Liver (tissue), 3 donors: ENCODE data around the gene CACNA1B.

Experiments used
- EGR1 ChIP-seq, 2 donors: IDR thresholded peaks; 2 replicates each; pipeline ENCODE4 v1.6.1; 2016 to 2018; ENCODE audit warnings: antibody characterized with exemption in 2 of 2, low read depth in 2 of 2
- FOXA1 ChIP-seq: IDR thresholded peaks from 2 replicates; pipeline ENCODE4 v1.6.1; 2016; ENCODE audit warnings: antibody characterized with exemption
- GABPA ChIP-seq, 2 donors: IDR thresholded peaks in 1 of 2; conservative IDR thresholded peaks in 1 of 2; 2 replicates each; pipeline ENCODE4 v1.6.1; 2016; ENCODE audit warnings: antibody characterized with exemption in 2 of 2, mild to moderate bottlenecking in 1 of 2, moderate library complexity in 1 of 2
- JUND ChIP-seq, 2 donors: IDR thresholded peaks; 2 replicates each; pipeline ENCODE4 v1.6.1; 2016; ENCODE audit warnings: antibody characterized with exemption in 2 of 2
- RAD21 ChIP-seq, 2 donors: IDR thresholded peaks; 2 replicates each; pipeline ENCODE4 v1.6.1; 2016; ENCODE audit warnings: antibody characterized with exemption in 2 of 2, mild to moderate bottlenecking in 2 of 2
- SP1 ChIP-seq: IDR thresholded peaks from 2 replicates; pipeline ENCODE4 v1.6.1; 2018; ENCODE audit warnings: antibody characterized with exemption, mild to moderate bottlenecking
- TAF1 ChIP-seq: conservative IDR thresholded peaks from 2 replicates; pipeline ENCODE4 v1.6.1; 2016; ENCODE audit warnings: antibody characterized with exemption, mild to moderate bottlenecking
- YY1 ChIP-seq: IDR thresholded peaks from 2 replicates; pipeline ENCODE4 v1.6.1; 2016; ENCODE audit warnings: antibody characterized with exemption, mild to moderate bottlenecking
- TF ChIP-seq, protein P1 (sequence below): fragments of 150-350 bp; IDR thresholded peaks from 2 replicates; pipeline ENCODE4 v1.5.1; 2017; ENCODE audit warnings: improper control_type of control experiment, low read depth, low read length; ENCODE audit not compliant: missing input control
- TF ChIP-seq, protein P2 (sequence below): IDR thresholded peaks from 2 replicates; pipeline ENCODE4 v1.6.1; 2016; ENCODE audit warnings: antibody characterized with exemption, mild to moderate bottlenecking
- TF ChIP-seq, protein P3 (sequence below): IDR thresholded peaks from 2 replicates; pipeline ENCODE4 v1.6.1; 2016; ENCODE audit warnings: antibody characterized with exemption
- TF ChIP-seq, protein P4 (sequence below): IDR thresholded peaks from 2 replicates; pipeline ENCODE4 v1.6.1; 2016; ENCODE audit warnings: antibody characterized with exemption
- TF ChIP-seq, protein P5 (sequence below): IDR thresholded peaks from 2 replicates; pipeline ENCODE4 v1.6.1; 2016; ENCODE audit warnings: antibody characterized with exemption
- donor health status: healthy.
- donor health status: healthy.

DNA sequence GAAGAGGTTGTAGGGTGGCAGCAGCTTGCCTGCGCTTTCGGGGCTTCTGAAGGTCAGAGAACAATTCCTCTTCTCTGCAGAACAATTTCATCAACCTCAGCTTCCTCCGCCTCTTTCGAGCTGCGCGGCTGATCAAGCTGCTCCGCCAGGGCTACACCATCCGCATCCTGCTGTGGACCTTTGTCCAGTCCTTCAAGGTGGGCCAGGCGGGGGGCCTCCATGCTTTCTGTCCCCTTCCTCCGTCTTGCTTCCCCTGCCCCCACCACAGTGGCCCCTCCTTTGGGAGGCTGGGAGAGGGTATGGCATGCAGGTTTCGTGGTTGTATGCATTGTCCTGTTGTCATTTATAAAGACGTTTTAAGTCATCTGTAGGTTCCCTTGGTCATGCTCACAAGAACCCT is 195.8 kb downstream of the CACNA1B start:
- TF ChIP-seq EGR1 (IDR thresholded peaks at IDR 0.05; ENCODE audit: low read depth in 2 of 2) (no peak), JUND (IDR thresholded peaks at IDR 0.05) (no peak), SP1 (no peak), RAD21 (IDR thresholded peaks at IDR 0.05) (no peak), GABPA (IDR thresholded peaks at IDR 0.05 in 1 of 2, conservative IDR thresholded peaks at IDR 0.05 in 1 of 2) (no peak), TAF1 (no peak), YY1 (no peak), FOXA1 (no peak)
- TF ChIP-seq, protein P1, sequence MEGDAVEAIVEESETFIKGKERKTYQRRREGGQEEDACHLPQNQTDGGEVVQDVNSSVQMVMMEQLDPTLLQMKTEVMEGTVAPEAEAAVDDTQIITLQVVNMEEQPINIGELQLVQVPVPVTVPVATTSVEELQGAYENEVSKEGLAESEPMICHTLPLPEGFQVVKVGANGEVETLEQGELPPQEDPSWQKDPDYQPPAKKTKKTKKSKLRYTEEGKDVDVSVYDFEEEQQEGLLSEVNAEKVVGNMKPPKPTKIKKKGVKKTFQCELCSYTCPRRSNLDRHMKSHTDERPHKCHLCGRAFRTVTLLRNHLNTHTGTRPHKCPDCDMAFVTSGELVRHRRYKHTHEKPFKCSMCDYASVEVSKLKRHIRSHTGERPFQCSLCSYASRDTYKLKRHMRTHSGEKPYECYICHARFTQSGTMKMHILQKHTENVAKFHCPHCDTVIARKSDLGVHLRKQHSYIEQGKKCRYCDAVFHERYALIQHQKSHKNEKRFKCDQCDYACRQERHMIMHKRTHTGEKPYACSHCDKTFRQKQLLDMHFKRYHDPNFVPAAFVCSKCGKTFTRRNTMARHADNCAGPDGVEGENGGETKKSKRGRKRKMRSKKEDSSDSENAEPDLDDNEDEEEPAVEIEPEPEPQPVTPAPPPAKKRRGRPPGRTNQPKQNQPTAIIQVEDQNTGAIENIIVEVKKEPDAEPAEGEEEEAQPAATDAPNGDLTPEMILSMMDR: no peak
- TF ChIP-seq, protein P2, sequence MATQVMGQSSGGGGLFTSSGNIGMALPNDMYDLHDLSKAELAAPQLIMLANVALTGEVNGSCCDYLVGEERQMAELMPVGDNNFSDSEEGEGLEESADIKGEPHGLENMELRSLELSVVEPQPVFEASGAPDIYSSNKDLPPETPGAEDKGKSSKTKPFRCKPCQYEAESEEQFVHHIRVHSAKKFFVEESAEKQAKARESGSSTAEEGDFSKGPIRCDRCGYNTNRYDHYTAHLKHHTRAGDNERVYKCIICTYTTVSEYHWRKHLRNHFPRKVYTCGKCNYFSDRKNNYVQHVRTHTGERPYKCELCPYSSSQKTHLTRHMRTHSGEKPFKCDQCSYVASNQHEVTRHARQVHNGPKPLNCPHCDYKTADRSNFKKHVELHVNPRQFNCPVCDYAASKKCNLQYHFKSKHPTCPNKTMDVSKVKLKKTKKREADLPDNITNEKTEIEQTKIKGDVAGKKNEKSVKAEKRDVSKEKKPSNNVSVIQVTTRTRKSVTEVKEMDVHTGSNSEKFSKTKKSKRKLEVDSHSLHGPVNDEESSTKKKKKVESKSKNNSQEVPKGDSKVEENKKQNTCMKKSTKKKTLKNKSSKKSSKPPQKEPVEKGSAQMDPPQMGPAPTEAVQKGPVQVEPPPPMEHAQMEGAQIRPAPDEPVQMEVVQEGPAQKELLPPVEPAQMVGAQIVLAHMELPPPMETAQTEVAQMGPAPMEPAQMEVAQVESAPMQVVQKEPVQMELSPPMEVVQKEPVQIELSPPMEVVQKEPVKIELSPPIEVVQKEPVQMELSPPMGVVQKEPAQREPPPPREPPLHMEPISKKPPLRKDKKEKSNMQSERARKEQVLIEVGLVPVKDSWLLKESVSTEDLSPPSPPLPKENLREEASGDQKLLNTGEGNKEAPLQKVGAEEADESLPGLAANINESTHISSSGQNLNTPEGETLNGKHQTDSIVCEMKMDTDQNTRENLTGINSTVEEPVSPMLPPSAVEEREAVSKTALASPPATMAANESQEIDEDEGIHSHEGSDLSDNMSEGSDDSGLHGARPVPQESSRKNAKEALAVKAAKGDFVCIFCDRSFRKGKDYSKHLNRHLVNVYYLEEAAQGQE: no peak
- TF ChIP-seq, protein P3, sequence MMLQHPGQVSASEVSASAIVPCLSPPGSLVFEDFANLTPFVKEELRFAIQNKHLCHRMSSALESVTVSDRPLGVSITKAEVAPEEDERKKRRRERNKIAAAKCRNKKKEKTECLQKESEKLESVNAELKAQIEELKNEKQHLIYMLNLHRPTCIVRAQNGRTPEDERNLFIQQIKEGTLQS: no peak
- TF ChIP-seq, protein P4, sequence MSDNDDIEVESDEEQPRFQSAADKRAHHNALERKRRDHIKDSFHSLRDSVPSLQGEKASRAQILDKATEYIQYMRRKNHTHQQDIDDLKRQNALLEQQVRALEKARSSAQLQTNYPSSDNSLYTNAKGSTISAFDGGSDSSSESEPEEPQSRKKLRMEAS: no peak
- TF ChIP-seq, protein P5, sequence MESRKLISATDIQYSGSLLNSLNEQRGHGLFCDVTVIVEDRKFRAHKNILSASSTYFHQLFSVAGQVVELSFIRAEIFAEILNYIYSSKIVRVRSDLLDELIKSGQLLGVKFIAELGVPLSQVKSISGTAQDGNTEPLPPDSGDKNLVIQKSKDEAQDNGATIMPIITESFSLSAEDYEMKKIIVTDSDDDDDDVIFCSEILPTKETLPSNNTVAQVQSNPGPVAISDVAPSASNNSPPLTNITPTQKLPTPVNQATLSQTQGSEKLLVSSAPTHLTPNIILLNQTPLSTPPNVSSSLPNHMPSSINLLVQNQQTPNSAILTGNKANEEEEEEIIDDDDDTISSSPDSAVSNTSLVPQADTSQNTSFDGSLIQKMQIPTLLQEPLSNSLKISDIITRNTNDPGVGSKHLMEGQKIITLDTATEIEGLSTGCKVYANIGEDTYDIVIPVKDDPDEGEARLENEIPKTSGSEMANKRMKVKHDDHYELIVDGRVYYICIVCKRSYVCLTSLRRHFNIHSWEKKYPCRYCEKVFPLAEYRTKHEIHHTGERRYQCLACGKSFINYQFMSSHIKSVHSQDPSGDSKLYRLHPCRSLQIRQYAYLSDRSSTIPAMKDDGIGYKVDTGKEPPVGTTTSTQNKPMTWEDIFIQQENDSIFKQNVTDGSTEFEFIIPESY: no peak
